HG03060 (cell line): ENCODE results near the gene MARCHF2.

Experiments used
- ATAC-seq: cut with Tn5 transposase; IDR thresholded peaks from one replicate; pipeline ENCODE4 v1.9.1; 2021; ENCODE audit warnings: low read depth, moderate number of reproducible peaks; ENCODE audit not compliant: unreplicated experiment

The MARCHF2 gene

DNA sequence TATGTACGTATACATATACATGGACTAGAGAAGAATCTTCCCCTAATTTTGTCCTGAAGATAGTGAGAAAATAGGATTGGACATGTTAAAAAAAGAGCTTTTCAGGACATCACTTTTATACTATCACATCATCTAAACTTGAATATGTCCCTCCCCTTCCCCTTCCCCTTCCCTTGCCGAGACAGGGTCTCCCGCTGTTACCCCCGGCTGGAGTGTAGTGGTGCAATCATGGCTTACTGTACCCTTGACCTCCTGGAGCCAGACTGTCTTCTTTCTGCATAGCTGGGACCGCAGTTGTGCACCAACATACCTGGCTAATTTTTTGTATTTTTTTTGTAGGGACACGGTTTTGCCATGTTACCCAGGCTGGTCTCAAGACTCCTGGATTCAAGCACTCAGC, 38.3 kb downstream of the MARCHF2 start:
- no peak for ATAC-seq

DNA sequence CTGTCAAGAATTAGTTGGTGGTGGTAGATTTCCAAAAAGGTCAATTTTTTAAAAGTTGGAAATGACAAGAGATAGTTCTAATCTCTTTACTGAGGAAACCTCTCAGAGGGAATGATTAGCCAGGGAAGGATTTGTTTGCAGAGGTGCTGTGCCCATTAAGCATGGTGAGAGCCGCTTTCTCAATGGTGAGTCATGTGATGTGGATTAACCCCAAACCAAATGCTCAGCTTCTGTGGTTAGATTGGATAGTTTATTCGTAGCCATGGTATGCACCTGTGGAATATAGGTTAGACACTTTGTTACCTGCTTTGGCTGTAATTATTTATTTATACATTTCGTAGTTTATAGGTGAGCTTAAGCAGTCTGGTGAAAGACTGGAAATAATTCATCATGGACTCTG, 38.8 kb downstream of the MARCHF2 start:
- no peak for ATAC-seq

DNA sequence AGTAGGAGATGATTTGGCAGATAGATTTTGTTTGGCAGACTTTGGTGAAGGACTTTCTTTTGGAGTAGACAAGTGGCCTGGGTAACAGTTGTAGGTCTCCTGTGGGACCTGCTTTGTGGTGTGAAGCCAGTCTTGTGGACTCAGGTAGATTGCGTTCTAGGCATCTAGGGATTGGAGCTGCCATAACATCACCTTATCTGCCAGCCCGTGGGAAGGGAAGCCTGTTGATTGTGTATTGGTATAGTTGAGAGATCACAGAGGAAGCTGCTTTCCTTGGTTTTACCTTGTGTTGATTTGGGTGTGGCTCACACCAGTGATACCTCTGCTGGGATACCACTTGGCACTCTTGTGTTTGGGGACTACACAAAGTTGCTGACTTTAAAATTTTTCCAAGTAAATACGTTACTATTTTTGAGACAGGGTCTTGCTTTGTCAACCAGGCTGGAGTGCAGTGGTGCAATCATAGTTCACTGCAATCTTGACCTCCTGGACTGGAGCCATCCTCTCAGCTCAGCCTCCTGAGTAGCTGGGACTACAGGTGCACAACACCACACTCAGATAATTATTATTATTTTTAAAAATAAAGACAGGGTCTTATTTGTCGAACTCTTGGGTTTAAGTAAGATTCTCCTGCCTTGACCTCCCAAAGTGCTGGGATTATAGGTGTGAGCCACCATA, 39.5 kb downstream of the MARCHF2 start:
- no peak for ATAC-seq

DNA sequence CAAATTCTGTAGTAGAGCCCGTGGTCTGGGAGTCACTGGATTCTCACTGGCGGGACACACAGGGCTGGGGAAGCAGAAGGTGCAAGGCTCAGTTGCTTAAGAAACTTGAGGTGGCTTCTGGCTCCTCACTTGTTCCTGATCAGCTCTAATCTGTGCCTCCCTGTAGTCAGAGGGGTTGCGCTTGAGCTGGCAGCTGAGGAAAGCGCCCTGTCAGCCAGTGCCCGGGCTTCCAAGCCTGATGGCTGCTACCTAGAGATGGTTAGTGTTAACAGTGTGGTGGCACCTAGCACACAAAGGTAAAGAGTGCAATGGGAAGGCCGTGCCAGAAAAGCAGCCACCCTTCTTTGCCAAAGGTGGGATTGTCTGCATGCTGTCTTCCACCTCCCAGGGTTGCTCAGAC, 40.5 kb downstream of the MARCHF2 start:
- no peak for ATAC-seq

DNA sequence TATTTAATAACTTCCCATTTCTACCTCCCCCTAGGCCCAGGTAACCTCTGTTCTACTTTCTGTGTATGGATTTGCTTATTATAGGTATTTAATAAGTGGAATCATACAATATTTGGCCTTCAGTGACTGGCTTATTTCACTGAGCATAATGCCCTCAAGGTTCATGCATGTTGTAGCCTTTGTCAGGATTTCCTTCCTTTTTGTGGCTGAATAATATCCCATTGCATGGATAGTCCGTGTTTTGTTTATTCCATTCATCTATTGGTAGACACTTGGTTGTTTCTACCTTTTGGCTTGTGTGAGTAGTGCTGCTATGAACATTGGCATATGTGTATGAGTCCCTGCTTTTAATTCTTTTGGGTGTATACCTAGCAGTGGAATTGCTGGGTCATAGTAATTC, 41.1 kb downstream of the MARCHF2 start:
- no peak for ATAC-seq

DNA sequence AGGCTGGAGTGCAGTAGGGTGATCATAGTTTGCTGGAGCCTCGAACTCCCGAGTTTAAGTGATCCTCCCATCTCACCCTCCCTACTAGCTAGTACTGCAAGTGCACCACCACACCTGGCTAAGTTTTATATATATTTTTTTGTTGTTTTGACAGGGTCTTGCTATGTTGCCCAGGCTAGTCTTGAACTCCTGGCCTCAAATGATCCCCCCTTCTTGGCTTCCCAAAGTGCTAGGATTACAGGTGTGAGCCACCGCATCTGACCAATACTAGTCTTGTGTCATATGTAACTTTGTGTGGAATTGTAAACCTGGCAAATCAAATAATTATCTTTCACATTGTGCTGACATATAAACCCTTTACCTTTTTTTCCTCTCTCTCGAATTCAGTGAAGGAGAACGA, 41.9 kb downstream of the MARCHF2 start:
- ATAC-seq, result no peak

DNA sequence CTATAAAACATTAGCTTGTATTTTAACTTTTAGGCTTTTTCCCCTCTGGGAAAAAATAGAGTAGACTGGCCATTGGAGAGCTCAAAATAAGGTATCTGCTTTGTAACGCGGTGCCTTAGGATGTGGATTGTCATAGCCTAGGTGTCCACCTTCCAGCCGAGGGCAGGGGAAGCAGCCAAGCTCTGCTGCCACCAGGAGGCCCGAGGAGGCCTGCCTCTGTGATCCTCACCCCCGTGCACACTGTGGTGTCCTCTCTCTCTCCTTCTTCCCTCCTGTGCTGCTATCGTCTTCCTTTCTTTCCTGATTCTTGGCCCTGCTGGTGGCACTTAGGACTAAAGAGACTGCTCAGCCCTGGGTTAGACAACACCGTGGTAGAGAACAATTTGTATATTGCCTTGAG, 43.0 kb downstream of the MARCHF2 start:
- ATAC-seq, result no peak

DNA sequence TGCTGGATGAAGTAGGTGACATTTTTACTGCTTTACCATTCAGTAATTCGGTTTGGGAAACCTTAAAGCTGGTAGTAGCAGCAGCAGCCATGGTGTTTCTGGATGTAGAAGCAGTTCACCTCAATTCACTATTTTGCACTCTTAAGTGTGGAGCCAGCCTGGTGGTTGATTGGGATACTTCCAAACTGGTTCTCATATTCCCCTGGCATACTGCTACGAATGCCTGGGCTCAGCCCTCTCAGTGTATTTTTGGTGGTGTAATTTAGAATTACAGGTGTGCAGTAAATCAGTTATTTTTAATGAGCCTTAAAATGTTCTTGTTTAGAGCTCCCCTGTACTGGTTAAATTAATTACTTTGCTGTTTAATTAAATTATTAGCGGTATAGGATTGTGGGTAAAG, 44.1 kb downstream of the MARCHF2 start:
- ATAC-seq, result no peak

DNA sequence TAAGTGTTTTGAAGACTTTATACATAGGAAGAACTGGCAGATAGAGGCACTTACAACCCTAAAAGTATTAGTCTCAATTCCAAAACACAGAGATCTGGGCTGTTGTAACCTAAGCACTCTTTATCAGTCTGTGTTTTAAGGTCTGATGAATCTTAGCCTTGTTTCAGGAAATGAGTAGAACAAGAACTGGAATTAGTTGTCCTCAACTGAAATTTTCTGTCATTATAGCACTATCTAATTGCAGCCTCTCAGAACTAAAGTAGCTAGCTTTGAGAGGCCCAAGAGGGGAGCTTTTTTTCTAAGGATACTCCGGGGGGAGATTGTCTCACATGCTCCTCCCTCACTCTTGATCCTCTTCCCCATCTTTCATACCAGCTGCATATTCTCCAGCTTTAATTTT, 44.7 kb downstream of the MARCHF2 start:
- no peak for ATAC-seq

DNA sequence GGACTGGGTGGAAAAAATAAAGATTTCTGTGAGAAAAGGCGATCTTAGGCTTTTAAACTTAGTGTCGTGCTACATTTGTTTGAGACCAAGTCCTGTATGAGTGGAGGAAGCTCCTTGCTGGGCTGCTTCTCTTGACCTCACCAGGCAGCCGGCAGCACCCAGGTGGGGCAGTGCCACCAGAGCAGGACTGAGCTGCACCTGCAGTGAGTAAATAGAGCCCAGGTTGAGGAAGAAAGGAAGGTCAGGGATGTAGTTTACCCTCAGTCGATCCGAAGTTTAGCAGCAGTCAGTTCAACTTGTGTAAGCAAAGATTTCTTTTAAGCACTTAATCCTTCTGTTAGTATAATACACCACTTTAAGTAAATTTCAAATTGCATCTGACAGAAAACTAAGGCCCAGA, 45.3 kb downstream of the MARCHF2 start:
- ATAC-seq, result no peak

DNA sequence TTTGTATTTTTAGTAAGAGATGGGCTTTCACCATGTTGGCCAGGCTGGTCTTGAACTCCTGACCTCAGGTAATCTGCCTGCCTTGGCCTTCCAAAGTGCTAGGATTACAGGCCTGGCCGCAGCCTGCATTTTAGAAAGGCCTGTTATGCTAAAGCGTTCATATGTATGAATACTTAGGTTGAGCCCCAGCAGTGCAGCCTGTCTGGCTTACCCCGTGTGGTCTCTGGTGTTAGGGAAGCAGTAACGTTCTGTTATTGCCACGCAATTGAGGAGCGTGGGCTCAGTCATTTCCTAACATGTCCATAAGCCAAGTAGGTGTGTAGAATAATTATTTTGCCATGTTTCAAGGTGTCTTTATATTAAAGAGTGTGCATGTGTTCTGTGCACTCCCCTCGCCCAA, 46.0 kb downstream of the MARCHF2 start:
- no peak for ATAC-seq

DNA sequence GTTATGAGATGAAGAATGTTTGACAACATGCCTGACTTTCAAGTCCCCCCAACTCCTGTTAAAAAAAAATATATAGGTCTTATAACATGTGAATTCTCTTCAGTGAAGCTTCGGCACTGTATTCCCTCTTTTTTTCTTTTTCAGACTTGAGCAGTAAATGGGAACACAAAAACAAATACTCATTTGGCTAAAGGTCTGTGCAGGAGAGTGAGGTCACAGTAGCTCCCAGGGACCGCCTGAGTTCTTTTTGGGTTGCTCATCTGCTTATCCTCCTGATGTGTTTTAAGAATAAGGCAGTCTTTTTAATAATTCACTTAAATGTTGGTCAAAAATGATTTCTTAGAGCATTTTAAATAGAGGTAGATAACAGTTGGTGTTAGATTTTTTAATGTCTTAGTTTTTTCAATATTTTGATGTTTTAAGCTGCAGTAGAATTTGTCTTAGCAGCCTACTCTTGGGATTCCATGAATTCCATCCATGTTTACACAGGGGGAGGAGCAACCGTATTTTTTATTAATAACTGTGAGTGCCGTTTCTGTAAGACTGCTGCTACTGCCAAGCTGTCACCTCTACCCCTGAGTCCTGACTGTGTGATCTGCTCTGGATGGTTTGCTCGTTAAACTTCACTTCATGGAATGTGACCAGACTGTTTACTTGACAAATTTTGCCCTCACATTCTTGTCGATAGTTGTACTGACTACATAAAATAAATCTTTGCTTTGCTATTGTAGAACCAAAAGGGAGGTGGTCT, 46.6 kb downstream of the MARCHF2 start:
- no peak for ATAC-seq

DNA sequence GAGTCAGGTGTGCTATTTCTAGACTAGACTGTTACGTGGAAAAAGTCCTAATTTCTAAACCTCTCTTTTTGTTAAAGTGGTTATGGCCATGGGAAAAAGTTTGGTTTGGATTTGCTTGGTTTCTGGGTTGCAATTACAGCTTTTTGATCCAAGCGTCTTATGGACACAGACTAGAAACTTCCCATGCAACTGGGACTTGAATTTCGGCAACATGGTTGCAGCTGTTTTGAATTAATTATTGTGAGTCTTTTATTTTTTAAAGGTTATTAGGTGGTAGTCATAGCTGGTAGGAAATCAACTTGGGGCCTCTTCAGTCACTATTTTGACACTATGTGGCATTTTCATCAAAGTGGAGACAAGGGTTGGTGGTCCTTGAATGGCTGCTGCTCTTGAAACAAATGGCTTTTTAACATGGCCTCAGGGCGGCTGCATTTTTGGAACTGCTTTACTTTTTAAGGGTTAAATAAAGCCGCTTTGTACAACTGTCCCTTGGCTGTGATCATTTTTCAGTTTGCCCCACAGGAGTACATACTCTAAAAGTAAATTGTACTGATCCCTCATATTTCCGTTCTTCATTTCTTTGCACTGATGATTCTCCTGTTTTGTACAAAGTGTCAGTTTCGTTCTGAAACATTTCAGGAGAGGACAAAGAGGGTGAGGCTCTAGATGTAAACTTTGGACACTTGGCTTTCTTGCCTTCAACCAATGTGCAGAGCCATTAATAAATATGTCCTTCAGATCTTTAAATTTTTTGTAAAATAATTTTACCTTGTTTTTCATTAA, 47.6 kb downstream of the MARCHF2 start:
- no peak for ATAC-seq

DNA sequence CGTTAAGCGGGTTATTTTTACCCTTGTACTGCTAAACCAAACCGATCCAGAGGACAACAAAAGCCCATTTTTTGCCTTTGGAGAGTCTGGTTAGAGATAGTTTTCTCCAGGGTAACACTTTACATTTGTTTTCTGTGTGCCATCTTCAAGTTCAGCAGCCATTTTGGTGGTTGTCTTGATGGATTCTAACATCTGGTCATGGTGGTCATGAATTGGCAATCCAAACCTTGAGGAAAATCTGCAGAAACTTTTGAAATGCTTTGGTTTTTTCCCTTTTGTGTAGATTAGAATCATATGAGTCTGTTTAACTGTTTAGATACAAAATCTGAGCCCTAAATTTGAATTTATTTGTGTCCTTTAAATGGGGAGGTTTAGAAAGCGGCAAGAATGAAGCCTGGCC, 48.3 kb downstream of the MARCHF2 start:
- no peak for ATAC-seq

DNA sequence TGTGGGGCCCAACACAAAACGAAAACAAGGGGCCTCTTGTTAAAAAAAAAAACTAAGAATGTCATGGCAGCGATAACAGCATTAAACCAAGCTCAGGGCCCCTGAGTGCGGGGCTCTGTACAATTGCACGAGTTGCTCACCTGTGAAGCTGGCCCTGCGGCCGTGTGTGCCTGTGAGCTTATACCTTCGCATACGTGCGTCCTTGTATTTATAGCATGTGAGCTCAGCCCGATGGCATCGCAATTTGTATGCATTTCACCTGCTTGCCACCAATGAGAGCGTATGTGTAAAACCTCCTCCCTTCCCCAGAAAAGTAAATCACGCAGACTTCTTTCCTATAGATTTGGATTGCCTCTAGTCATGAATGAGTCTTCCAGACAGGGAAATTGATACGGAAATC, 48.8 kb downstream of the MARCHF2 start:
- ATAC-seq, result no peak

DNA sequence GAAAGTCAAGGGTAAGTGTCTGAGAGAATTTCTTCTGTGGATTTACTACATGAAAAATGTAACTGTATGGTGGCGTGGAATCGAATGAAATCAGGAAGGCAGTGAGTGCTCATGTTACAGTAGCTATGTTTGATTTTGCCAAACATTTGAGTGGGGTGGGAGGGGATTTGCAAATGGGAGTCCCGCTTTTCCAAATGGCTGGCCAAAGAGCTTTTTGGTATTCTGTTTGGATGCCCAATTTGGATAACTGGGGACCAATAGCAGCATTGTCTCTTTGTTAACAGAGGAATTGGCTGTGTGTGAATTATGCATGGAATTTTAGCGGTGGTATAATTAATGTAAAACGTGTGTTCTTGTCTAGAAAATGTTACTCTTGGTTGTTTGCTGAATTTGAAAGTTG, 49.5 kb downstream of the MARCHF2 start:
- no peak for ATAC-seq

DNA sequence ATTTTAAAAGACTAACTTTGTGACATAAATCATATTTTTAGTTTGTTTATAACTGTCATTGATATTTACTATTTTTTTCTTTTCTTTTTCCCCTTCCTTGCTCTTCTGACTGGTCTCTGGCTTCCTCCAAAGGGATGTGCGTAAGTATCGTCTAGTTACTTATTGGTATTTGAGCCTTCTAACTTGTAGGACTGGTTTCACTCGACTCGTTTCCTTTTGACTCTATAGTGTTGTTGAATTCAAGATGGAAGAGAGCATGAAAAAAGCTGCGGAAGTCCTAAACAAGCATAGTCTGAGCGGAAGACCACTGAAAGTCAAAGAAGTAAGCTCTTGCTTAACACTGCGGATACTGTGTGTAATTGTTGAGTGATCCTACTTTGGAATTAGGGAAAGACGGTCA, 50.3 kb downstream of the MARCHF2 start:
- no peak for ATAC-seq

DNA sequence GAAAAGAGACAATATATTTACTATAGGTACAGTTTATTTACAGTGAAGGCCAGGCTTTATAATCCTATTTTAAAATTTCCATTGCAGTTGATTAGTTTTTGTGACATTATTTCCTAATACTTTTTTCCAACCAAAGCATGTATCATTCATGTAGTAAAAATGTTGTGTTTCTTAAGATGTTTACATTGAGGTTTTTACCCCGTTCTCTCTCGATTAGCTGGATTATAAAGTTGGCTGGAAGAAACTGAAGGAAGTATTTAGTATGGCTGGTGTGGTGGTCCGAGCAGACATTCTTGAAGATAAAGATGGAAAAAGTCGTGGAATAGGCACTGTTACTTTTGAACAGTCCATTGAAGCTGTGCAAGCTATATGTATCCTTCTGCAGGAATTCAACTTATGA, 52.9 kb downstream of the MARCHF2 start:
- no peak for ATAC-seq

DNA sequence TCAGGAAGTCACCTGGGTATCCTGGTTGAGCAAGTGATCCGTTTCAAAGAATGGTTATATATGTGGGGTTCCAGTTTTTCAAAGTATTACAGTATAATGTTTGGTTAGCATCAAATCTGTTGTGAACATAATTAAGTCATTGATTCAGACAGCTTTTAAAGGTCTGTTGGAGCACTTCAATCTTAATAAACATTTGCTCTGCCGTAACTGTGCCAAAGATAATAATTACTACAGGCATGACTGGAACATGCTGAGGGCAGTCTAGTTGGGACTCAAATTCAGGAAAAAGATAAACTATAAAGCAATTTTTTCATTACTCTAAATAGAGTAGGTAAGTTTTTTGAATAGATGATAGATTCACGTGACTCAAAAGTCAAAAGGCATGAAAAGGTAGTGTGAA, 55.0 kb downstream of the MARCHF2 start:
- no peak for ATAC-seq

DNA sequence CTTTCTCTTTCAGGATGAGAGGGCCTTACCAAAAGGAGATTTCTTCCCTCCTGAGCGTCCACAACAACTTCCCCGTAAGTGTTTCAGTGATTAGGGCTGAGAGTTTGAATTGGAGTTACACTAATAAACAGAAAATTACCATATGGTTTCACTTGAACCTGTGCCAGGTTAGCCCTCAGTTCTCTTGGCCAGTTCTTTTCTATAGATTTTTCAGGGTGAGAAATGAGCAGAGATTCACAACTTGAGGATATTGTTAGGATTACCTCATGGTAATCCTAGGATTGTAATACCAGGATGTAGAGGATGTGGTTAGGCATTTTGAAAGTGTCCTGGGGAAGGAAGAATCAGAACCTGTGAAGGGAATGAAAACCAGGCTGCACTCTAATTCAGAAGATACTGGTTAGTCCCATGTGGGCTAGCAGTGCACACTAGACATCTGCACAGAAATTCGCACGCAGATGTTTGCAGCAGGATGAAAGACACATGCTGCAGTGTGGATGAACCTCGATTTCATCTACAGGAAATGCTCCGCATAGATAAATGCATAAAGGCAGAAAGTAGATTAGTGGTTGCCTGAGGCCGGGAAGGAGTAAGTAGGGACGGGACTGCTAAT, 55.8 kb downstream of the MARCHF2 start:
- ATAC-seq, result no peak
